Neural progenitor cell (in vitro differentiated cells): ENCODE measurements around the gene GPHN. TPM values are rescaled to one million over a fixed set of nuclear protein-coding genes. Genes with fewer than 3 reads are reported as not detected.

Experiments
- DNase-seq: peaks from one replicate; pipeline ENCODE4 v3.0.0-alpha.2; 2016; ENCODE audit warnings: low spot score
- H2AFZ ChIP-seq: fragments of 200-600 bp; sonication (generic); replicated peaks from 2 replicates; pipeline ENCODE4 v1.6.1; 2016; ENCODE audit warnings: antibody characterized with exemption
- H3F3A ChIP-seq: fragments of 200-600 bp; sonication (generic); 2 replicates; pipeline ENCODE4 v1.6.1; 2016; ENCODE audit warnings: antibody characterized with exemption, low read depth
- H3K27ac ChIP-seq: fragments of 200-600 bp; sonication (generic); 2 replicates; pipeline ENCODE4 v1.5.1; 2016; ENCODE audit warnings: mild to moderate bottlenecking
- H3K27me3 ChIP-seq: fragments of 200-600 bp; sonication (generic); 2 replicates; pipeline ENCODE4 v1.6.1; 2016; ENCODE audit warnings: mild to moderate bottlenecking, moderate library complexity
- H3K36me3 ChIP-seq: fragments of 200-600 bp; sonication (generic); 2 replicates; pipeline ENCODE4 v1.5.1; 2016
- H3K4me1 ChIP-seq: fragments of 200-600 bp; sonication (generic); 2 replicates; pipeline ENCODE4 v1.6.1; 2016; ENCODE audit warnings: mixed run types
- H3K4me2 ChIP-seq: fragments of 200-600 bp; sonication (generic); 2 replicates; pipeline ENCODE4 v1.6.1; 2016
- H3K4me3 ChIP-seq: fragments of 200-600 bp; sonication (generic); 2 replicates; pipeline ENCODE4 v1.5.1; 2016
- H3K79me2 ChIP-seq: fragments of 200-600 bp; sonication (generic); 2 replicates; pipeline ENCODE4 v1.6.1; 2016; ENCODE audit warnings: low read depth
- H3K9ac ChIP-seq: fragments of 200-600 bp; sonication (generic); 2 replicates; pipeline ENCODE4 v1.6.1; 2016
- H3K9me3 ChIP-seq: fragments of 200-600 bp; sonication (generic); 2 replicates; pipeline ENCODE4 v1.5.1; 2016; ENCODE audit warnings: low read depth
- H4K20me1 ChIP-seq: fragments of 200-600 bp; sonication (generic); 2 replicates; pipeline ENCODE4 v1.6.1; 2016; ENCODE audit warnings: low read depth
- H3K27ac Mint-ChIP-seq: 3 replicates; pipeline ENCODE4 v1.8.0; 2021; ENCODE audit warnings: mixed read lengths
- H3K27me3 Mint-ChIP-seq: 2 replicates; pipeline ENCODE4 v1.8.0; 2022; ENCODE audit warnings: low read depth, mild to moderate bottlenecking, inconsistent platforms, moderate library complexity, mixed read lengths; ENCODE audit not compliant: insufficient read depth
- H3K36me3 Mint-ChIP-seq: 3 replicates; pipeline ENCODE4 v1.8.0; 2021; ENCODE audit warnings: mixed read lengths
- H3K4me1 Mint-ChIP-seq: 3 replicates; pipeline ENCODE4 v1.8.0; 2021; ENCODE audit warnings: mixed read lengths
- H3K4me3 Mint-ChIP-seq: 3 replicates; pipeline ENCODE4 v1.8.0; 2021; ENCODE audit warnings: mild to moderate bottlenecking, moderate library complexity, mixed read lengths
- H3K9me3 Mint-ChIP-seq: 3 replicates; pipeline ENCODE4 v1.8.0; 2020; ENCODE audit warnings: mixed read lengths
- CTCF ChIP-seq: fragments of 200-600 bp; sonication (generic); IDR thresholded peaks from 2 replicates; pipeline ENCODE4 v1.5.1; 2017; ENCODE audit warnings: antibody characterized with exemption, mild to moderate bottlenecking
- EZH2 ChIP-seq: fragments of 200-600 bp; sonication (generic); IDR thresholded peaks from 2 replicates; pipeline ENCODE4 v1.6.1; 2017; ENCODE audit warnings: antibody characterized with exemption, mild to moderate bottlenecking, moderate library complexity
- EZH2phosphoT487 ChIP-seq: fragments of 200-600 bp; sonication (generic); IDR thresholded peaks from 2 replicates; pipeline ENCODE4 v1.6.1; 2017; ENCODE audit warnings: antibody characterized with exemption
- total RNA-seq: library from RNA; depleted of rRNA; stranded (reverse); fragments of >200 nt; gene quantifications from 2 replicates; pipeline ENCODE4 v1.2.3, GENCODE V29; 2015; ENCODE audit warnings: low replicate concordance

The GPHN gene
- total RNA-seq, 1 donor from 2014 or later: 42.9 TPM

- H4K20me1 ChIP-seq: no peaks in the 10 kb centered on the region
- peaks cover 5% of the 10 kb centered on the region for H3K79me2 ChIP-seq
- H3K27me3 Mint-ChIP-seq: no peaks in the 10 kb centered on the region
Observed at GRCh38 chr14:66628636-66629035, 120.7 kb downstream of the GPHN start.

GRCh38 chr14:66629499-66629898, 121.6 kb downstream of the GPHN start:
- no peaks in the 10 kb centered on the region for H3K36me3 Mint-ChIP-seq
- H3K9me3 ChIP-seq: no peaks in the 10 kb centered on the region
- H3K4me2 ChIP-seq: no peak overlapping the region
- no peaks in the 10 kb centered on the region for H3K27me3 ChIP-seq
- no peaks in the 10 kb centered on the region for H4K20me1 ChIP-seq
- no peaks in the 10 kb centered on the region for H3K36me3 ChIP-seq
- no peak overlapping the region for H3K27ac ChIP-seq
- H3K4me3 ChIP-seq: no peak overlapping the region
- H3F3A ChIP-seq: no peaks in the 10 kb centered on the region
- no peak for DNase-seq
- no peak overlapping the region for H3K9ac ChIP-seq
- H3K4me1 Mint-ChIP-seq: peaks cover 3% of the 10 kb centered on the region
- no peak overlapping the region for H2AFZ ChIP-seq
- H3K27me3 Mint-ChIP-seq: no peaks in the 10 kb centered on the region
- no peak overlapping the region for H3K27ac Mint-ChIP-seq
- no peaks in the 10 kb centered on the region for H3K4me1 ChIP-seq
- no peaks in the 10 kb centered on the region for H3K9me3 Mint-ChIP-seq
- H3K4me3 Mint-ChIP-seq: no peak overlapping the region
- TF ChIP-seq EZH2 (no peak), CTCF (no peak)
- H3K79me2 ChIP-seq: peaks cover 5% of the 10 kb centered on the region

More at GRCh38 chr14:66628636-66629035, 120.7 kb downstream of the GPHN start:
- Histone ChIP-seq H3K27ac (no peak overlapping the region), H3K4me1 (no peaks in the 10 kb centered on the region), H2AFZ (no peak overlapping the region), H3F3A (no peaks in the 10 kb centered on the region), H3K4me2 (no peak overlapping the region), H3K4me3 (no peak overlapping the region), H3K9me3 (no peaks in the 10 kb centered on the region), H3K36me3 (no peaks in the 10 kb centered on the region), H3K27me3 (no peaks in the 10 kb centered on the region), H3K9ac (no peak overlapping the region)
- Mint-ChIP-seq H3K27ac (no peak overlapping the region), H3K36me3 (no peaks in the 10 kb centered on the region), H3K9me3 (no peaks in the 10 kb centered on the region), H3K4me1 (peaks cover 3% of the 10 kb centered on the region), H3K4me3 (no peak overlapping the region)
- DNase-seq: no peak
- TF ChIP-seq CTCF: no peak
- no peak for TF ChIP-seq EZH2phosphoT487
- no peak for TF ChIP-seq EZH2

- H3K27me3 ChIP-seq: no peaks in the 10 kb centered on the region
- H4K20me1 ChIP-seq: no peaks in the 10 kb centered on the region
- H3K36me3 ChIP-seq: no peaks in the 10 kb centered on the region
- Mint-ChIP-seq H3K9me3 (no peaks in the 10 kb centered on the region), H3K4me3 (no peak overlapping the region), H3K27ac (no peak overlapping the region), H3K27me3 (no peaks in the 10 kb centered on the region), H3K4me1 (peaks cover 3% of the 10 kb centered on the region), H3K36me3 (no peaks in the 10 kb centered on the region)
- TF ChIP-seq EZH2phosphoT487 (no peak), EZH2 (no peak)
- no peak overlapping the region for H3K9ac ChIP-seq
- H3K9me3 ChIP-seq: no peaks in the 10 kb centered on the region
- H3K27ac ChIP-seq: no peak overlapping the region
- no peak overlapping the region for H3K4me2 ChIP-seq
- no peaks in the 10 kb centered on the region for H3F3A ChIP-seq
- no peaks in the 10 kb centered on the region for H3K79me2 ChIP-seq
- H3K4me3 ChIP-seq: no peak overlapping the region
- no peak overlapping the region for H2AFZ ChIP-seq
- H3K4me1 ChIP-seq: no peaks in the 10 kb centered on the region
- no peak for DNase-seq
Observed at GRCh38 chr14:66634876-66635275, 126.9 kb downstream of the GPHN start.

GRCh38 chr14:66635435-66635834, 127.5 kb downstream of the GPHN start:
- H3K4me3 ChIP-seq: no peak overlapping the region
- DNase-seq: no peak
- H2AFZ ChIP-seq: no peak overlapping the region
- Mint-ChIP-seq H3K4me3 (no peak overlapping the region), H3K27ac (no peak overlapping the region), H3K27me3 (no peaks in the 10 kb centered on the region), H3K4me1 (peaks cover 3% of the 10 kb centered on the region), H3K9me3 (no peaks in the 10 kb centered on the region), H3K36me3 (no peaks in the 10 kb centered on the region)
- no peaks in the 10 kb centered on the region for H3K79me2 ChIP-seq
- H3K9me3 ChIP-seq: no peaks in the 10 kb centered on the region
- H3K36me3 ChIP-seq: no peaks in the 10 kb centered on the region
- H3K27ac ChIP-seq: no peak overlapping the region
- no peak for TF ChIP-seq EZH2
- no peak for TF ChIP-seq CTCF
- TF ChIP-seq EZH2phosphoT487: no peak
- H3K4me2 ChIP-seq: no peak overlapping the region
- no peaks in the 10 kb centered on the region for H4K20me1 ChIP-seq
- H3K4me1 ChIP-seq: no peaks in the 10 kb centered on the region
- no peak overlapping the region for H3K9ac ChIP-seq
- H3F3A ChIP-seq: no peaks in the 10 kb centered on the region
- no peaks in the 10 kb centered on the region for H3K27me3 ChIP-seq
